ENCODE measurements around the gene DLG2. TPM values are rescaled to one million over a fixed set of nuclear protein-coding genes. Genes with fewer than 3 reads are reported as not detected.

The DLG2 gene
- total RNA-seq, 1 donor from 2014 or later, result 6.7 TPM

- H3K36me3 Mint-ChIP-seq, result no peaks in the 10 kb centered on the region
Measured at GRCh38 chr11:85187992-85188391, 439.2 kb downstream of the DLG2 start.

GRCh38 chr11:85184721-85185120 lies 442.4 kb downstream of the DLG2 start:
- DNase-seq (ENCODE audit: low spot score in 2 of 2, unreplicated experiment in 2 of 2), result no peak
- no peak for TF ChIP-seq CTCF (IDR thresholded peaks at IDR 0.05; ENCODE audit: unreplicated experiment)
- H3K4me1 Mint-ChIP-seq, result peaks cover 7% of the 10 kb centered on the region
- H3K4me3 Mint-ChIP-seq, result no peak overlapping the region
- H3K27me3 Mint-ChIP-seq (ENCODE audit: low read depth), result no peaks in the 10 kb centered on the region
- no peak overlapping the region for H3K27ac Mint-ChIP-seq
- H3K36me3 Mint-ChIP-seq, result no peaks in the 10 kb centered on the region
- peaks cover 18% of the 10 kb centered on the region for H3K9me3 Mint-ChIP-seq

More at GRCh38 chr11:85187992-85188391, 439.2 kb downstream of the DLG2 start:
- no peak overlapping the region for H3K27ac Mint-ChIP-seq
- H3K4me3 Mint-ChIP-seq, result no peak overlapping the region
- H3K9me3 Mint-ChIP-seq, result peaks cover 22% of the 10 kb centered on the region
- TF ChIP-seq CTCF (IDR thresholded peaks at IDR 0.05; ENCODE audit: unreplicated experiment), result no peak
- no peaks in the 10 kb centered on the region for H3K27me3 Mint-ChIP-seq (ENCODE audit: low read depth)
- no peak for DNase-seq (ENCODE audit: low spot score in 2 of 2, unreplicated experiment in 2 of 2)
- no peaks in the 10 kb centered on the region for H3K4me1 Mint-ChIP-seq

GRCh38 chr11:85182441-85183387 lies 444.4 kb downstream of the DLG2 start:
- H3K4me1 Mint-ChIP-seq, result peaks cover 7% of the 10 kb centered on the region
- H3K36me3 Mint-ChIP-seq, result no peaks in the 10 kb centered on the region
- H3K4me3 Mint-ChIP-seq, result no peak overlapping the region
- peaks cover 10% of the 10 kb centered on the region for H3K9me3 Mint-ChIP-seq
- H3K27me3 Mint-ChIP-seq (ENCODE audit: low read depth), result no peaks in the 10 kb centered on the region
- TF ChIP-seq CTCF (IDR thresholded peaks at IDR 0.05; ENCODE audit: unreplicated experiment), result peak; percentile 79
- no peak for DNase-seq (ENCODE audit: low spot score in 2 of 2, unreplicated experiment in 2 of 2)
- peak overlapping the region; percentile 1 for H3K27ac Mint-ChIP-seq

GRCh38 chr11:85180528-85180927 lies 446.6 kb downstream of the DLG2 start:
- Mint-ChIP-seq H3K36me3 (no peaks in the 10 kb centered on the region), H3K27me3 (ENCODE audit: low read depth) (no peaks in the 10 kb centered on the region), H3K4me1 (peaks cover 7% of the 10 kb centered on the region), H3K4me3 (no peak overlapping the region), H3K27ac (no peak overlapping the region), H3K9me3 (peaks cover 21% of the 10 kb centered on the region)
- TF ChIP-seq CTCF (IDR thresholded peaks at IDR 0.05; ENCODE audit: unreplicated experiment), result no peak
- DNase-seq (ENCODE audit: low spot score in 2 of 2, unreplicated experiment in 2 of 2), result no peak

- Mint-ChIP-seq H3K4me1 (peaks cover 11% of the 10 kb centered on the region), H3K36me3 (no peaks in the 10 kb centered on the region), H3K9me3 (peaks cover 42% of the 10 kb centered on the region), H3K27ac (no peak overlapping the region), H3K4me3 (no peak overlapping the region), H3K27me3 (ENCODE audit: low read depth) (no peaks in the 10 kb centered on the region)
- TF ChIP-seq CTCF (IDR thresholded peaks at IDR 0.05; ENCODE audit: unreplicated experiment), result no peak
- DNase-seq (ENCODE audit: low spot score in 2 of 2, unreplicated experiment in 2 of 2), result no peak
Measured at GRCh38 chr11:85171648-85172257, 455.4 kb downstream of the DLG2 start.

Measured in mesothelial cell of epicardium (in vitro differentiated cells).